Ishikawa (cell line): ENCODE measurements around the gene TPCN1.

Experiments used
- CEBPB ChIP-seq: IDR thresholded peaks from 2 replicates; pipeline ENCODE4 v1.6.1; 2012
- CREB1 ChIP-seq: IDR thresholded peaks from 2 replicates; pipeline ENCODE4 v1.6.1; 2012; ENCODE audit warnings: low read depth
- EGR1 ChIP-seq: IDR thresholded peaks from 2 replicates; pipeline ENCODE4 v1.6.1; 2012
- EP300 ChIP-seq: IDR thresholded peaks from 2 replicates; pipeline ENCODE4 v1.6.1; 2012; ENCODE audit warnings: borderline replicate concordance
- FOXM1 ChIP-seq: IDR thresholded peaks from 2 replicates; pipeline ENCODE4 v1.6.1; 2012; ENCODE audit warnings: low read depth, borderline replicate concordance
- MAX ChIP-seq: IDR thresholded peaks from 2 replicates; pipeline ENCODE4 v1.6.1; 2012
- NFIC ChIP-seq: IDR thresholded peaks from 2 replicates; pipeline ENCODE4 v1.6.1; 2012
- RAD21 ChIP-seq: IDR thresholded peaks from 2 replicates; pipeline ENCODE4 v1.6.1; 2012; ENCODE audit warnings: low read depth
- REST ChIP-seq: IDR thresholded peaks from 2 replicates; pipeline ENCODE4 v1.6.1; 2012; ENCODE audit warnings: low read depth, mild to moderate bottlenecking
- TAF1 ChIP-seq: IDR thresholded peaks from 2 replicates; pipeline ENCODE4 v1.6.1; 2012; ENCODE audit warnings: low read depth, mild to moderate bottlenecking
- TEAD4 ChIP-seq: IDR thresholded peaks from 2 replicates; pipeline ENCODE4 v1.6.1; 2012
- USF1 ChIP-seq: IDR thresholded peaks from 2 replicates; pipeline ENCODE4 v1.6.1; 2012
- YY1 ChIP-seq: IDR thresholded peaks from 2 replicates; pipeline ENCODE4 v1.6.1; 2012; ENCODE audit warnings: low read depth

GRCh38 chr12:113186666-113187325 lies 34.5 kb upstream of the TPCN1 start:
- no peak for TF ChIP-seq YY1
- TF ChIP-seq EP300: no peak
- no peak for TF ChIP-seq NFIC
- TF ChIP-seq MAX: no peak
- no peak for TF ChIP-seq USF1
- TF ChIP-seq TAF1: no peak
- TF ChIP-seq TEAD4: no peak
- TF ChIP-seq CEBPB: no peak
- no peak for TF ChIP-seq FOXM1
- no peak for TF ChIP-seq CREB1
- TF ChIP-seq EGR1: no peak
- TF ChIP-seq RAD21: no peak
- no peak for TF ChIP-seq REST
